Cardiac fibroblast (primary cell): ENCODE data around the gene FAM236C.
"Not testable (repeated sequence)": the region's sequence is repeated elsewhere in the genome, so short reads cannot be mapped to it uniquely, and the experiment has no call there.

Experiments
- DNase-seq, 2 donors: peaks; one replicate each; pipeline versions ENCODE4 v3.0.0 to v3.0.0-alpha.2; 2010; ENCODE audit warnings: low read depth in 2 of 2
- H3K4me3 ChIP-seq, 2 donors: replicated peaks in 1 of 2; 1 replicate in 1 of 2; 2 replicates in 1 of 2; pipeline ENCODE4 v1.5.1; 2011; ENCODE audit warnings: low read depth in 2 of 2, low read length in 2 of 2, mild to moderate bottlenecking in 2 of 2, moderate library complexity in 1 of 2

Gene FAM236C

DNA sequence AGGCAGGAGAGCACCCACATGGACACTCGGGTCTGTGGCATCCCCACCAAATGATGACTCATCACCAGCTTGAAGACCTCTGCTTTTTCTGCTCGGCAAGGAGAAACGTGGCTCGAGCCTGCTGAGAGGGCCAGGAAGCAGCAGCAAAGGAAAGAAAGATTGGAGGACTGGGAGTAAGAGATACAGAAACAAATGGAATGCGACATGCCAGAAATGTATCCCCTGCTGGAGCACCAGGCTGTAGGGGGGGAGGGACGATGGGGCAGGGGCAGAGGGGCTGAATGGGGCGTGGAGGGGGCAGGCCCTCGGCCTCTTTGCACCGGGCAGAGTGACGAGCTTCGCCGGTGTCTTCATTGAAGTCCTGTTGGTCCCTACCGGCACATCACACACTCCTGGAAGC lies at the start of gene FAM236C:
Gene FAM236C, plus strand, starts transcription at position 301 of the 400 bp plus-strand sequence. CDS start 100 bp downstream, outside the sequence.
- not testable (repeated sequence) for DNase-seq, H3K4me3 ChIP-seq

DNA sequence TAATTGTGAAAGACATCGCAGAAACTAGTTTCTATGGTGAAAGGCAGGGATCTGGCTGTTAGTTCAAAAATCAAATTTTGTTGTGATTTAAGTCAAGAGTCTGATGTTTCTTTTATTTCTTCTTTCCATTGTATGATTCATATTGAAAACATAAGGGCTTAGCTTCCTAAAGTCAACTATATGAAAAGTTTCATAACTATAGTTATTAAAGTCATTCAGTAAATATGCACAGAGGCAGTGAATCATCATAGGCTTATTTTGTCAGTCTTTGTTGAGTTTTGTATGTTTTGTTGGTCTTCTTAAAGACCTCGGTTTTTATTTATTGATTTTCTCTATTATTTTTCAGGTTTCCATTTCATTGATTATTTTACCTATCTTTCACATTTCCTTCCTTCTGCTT lies 29.5 kb upstream of the FAM236C start:
- H3K4me3 ChIP-seq, DNase-seq: not testable (repeated sequence)

DNA sequence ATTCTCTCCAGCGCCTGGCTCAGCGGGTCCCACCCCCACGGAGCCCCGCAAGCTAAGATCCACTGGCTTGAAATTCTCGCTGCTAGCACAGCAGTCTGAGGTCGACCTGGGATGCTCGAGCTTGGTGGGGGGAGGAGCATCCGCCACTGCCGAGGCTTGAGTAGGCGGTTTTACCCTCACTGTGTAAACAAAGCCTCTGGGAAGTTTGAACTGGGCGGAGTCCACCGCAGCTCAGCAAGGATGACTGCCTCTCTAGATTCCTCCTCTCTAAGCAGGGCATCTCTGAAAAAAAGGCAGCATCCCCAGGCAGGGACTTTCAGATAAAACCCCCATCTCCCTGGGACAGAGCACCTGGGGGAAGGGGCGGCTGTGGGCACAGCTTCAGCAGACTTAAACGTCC lies 22.7 kb upstream of the FAM236C start:
- not testable (repeated sequence) for DNase-seq, H3K4me3 ChIP-seq

DNA sequence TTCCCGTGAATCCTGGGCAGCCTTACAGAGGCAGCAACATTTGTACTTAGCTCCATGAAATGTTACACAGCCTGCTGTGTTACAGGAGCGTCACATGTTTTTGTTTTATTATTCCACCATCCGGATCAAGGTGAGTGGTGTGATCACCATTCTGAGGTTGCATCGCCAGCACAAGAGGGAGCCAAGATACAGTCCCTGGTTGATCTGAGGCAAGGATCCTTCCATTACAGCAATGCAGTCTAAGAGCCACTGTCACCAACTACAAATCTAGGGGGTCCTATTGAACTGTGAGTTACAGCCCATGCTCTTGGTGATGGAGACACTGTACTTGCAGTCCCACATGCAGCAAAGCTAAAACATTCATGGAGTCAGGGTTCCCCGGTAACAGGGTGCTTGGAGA lies 3.7 kb downstream of the FAM236C start:
- DNase-seq = not testable (repeated sequence)

DNA sequence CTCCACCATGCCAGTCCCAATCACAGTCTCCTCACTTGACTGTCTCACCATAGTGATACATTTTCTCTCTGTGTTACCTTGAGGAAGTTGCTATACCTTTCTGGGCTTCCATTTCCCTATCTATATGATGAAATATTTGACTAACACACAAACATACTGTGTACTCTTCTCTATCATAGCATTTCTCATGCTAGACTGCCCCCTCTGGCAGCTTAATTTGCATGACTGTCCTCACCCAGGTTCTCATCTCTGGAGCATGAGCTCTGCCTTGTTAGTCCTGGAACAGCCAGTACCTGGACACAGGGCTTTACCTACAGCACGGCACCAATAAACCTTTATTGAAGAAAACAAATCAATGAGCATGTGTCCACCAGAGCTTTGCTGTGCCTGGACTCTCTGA lies 19.9 kb downstream of the FAM236C start:
- not testable (repeated sequence) for DNase-seq, H3K4me3 ChIP-seq

More for the DNA sequence above, 3.7 kb downstream of the FAM236C start:
- H3K4me3 ChIP-seq = not testable (repeated sequence)

DNA sequence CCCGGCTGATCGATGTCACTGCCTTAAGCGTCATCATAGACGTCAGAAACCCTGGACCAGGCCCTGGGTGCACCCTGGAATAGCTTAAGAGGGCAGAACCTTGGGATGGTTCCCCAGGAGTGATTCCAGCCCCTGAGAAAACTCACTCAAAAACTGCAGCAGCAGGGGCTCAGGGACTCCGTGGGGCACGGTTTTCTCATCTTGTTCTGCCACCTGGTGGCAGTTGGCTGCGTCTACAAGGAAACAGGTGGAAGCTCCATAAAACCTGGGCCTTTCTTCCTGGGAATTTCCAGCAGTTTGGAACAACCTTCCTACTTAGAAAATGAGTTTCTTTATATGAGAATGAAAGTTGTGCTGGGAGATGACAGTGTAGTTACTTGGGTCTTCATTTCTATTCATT lies 24.0 kb downstream of the FAM236C start:
- not testable (repeated sequence) for H3K4me3 ChIP-seq, DNase-seq

DNA sequence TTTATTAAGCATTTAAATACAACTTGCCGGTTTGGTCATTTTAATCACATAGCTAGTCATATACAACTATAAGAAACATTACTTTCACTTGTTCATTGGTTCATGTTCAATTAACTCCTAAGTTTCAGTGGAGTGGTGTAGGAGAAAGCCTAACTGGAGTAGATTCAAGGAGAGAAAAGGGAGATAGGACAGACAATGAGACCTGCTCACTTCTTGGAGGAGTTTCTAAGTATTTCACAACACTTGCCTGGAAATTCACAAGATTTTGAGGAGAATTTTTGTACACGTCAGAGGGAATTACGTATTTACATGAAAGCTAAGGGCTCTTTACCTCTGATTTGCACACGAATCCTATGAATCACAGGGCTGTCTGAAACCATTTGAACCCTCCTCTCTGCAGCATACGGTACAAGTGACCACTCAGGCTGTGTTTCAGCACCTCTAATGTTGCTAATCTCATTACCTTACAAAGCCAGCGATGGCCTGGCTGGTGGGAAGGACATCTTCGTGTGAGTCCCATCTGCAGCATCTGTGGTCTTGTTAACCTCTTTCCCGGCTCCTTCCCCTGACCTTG lies 24.6 kb downstream of the FAM236C start:
- DNase-seq, H3K4me3 ChIP-seq: not testable (repeated sequence)

DNA sequence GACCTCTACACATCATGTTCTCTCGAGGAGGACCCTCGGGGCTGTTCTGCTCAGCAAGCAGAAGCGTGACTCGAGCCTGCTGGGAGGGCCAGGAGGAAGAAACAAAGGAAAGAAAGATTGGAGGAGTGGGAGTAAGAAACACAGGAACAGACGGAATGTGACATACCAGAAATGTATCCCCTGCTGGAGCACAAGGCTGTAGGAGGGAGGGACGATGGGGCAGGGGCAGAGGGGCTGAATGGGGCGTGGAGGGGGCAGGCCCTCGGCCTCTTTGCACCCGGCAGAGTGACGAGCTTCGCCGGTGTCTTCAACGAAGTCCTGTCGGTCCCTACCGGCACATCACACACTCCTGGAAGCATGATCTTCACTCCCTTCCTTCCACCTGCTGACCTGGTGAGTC lies 25.5 kb downstream of the FAM236C start, which contains the start of gene FAM236A:
Gene FAM236A, plus strand, starts transcription at position 301 of the 400 bp plus-strand sequence. Its CDS starts 57 bp downstream, at position 358.
- not testable (repeated sequence) for DNase-seq, H3K4me3 ChIP-seq

DNA sequence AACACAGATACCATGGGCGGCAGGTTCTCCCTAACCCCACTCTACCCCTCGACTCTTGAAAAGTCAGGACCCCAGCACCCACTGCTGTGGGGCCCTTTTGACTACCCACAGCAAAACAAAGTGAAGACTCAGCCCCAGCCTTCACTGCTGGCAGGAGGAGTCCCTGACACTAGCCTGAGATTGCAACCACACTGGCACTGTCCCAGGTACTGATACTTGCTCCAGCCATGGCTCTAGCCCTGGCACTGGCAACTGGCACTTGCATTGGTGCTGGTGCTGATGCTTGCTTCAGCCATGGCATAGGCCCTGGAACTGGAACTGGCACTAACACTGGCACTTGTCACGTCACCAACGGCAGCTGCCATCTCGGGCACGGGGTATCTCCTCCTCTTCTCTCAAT lies 29.9 kb downstream of the FAM236C start:
- not testable (repeated sequence) for H3K4me3 ChIP-seq, DNase-seq

DNA sequence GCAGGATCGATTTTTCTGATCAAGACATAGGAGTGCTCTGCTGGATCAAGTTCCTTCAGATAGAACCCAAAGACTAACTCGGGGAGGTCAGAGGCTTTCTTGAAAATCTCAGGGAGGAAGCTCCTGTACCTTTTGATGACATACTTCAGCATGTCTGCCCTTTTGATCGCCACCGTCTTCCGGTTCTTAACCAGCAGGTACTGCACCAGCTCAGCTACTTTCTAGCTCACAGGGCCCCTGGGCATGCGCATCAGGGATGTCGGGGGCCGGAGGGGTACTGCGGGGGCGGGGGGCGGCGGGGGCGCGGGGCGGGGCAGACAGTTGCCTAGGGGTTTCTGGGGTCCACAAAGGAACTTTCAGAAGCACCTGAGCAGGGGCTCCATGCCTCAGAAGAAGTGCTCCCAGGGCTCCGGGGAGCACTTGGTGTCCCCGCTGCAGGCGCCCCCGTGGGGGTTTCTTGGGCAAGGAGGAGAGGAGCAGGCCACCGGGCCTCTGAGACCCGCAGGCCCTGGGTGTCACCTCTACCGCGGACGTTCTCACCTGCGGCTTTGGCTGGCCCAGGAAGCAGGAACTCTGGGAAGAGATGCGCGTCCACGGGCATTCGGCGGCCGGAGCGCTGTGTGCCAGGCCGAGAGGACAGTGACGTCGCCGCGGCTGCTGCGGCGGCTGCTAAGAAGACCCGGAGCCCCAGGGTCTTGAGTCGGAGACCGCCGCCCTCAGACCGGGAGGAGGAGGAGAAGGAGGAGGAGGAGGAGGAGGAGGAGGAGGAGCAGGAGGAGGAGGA lies 30.8 kb downstream of the FAM236C start:
- DNase-seq, H3K4me3 ChIP-seq: not testable (repeated sequence)

DNA sequence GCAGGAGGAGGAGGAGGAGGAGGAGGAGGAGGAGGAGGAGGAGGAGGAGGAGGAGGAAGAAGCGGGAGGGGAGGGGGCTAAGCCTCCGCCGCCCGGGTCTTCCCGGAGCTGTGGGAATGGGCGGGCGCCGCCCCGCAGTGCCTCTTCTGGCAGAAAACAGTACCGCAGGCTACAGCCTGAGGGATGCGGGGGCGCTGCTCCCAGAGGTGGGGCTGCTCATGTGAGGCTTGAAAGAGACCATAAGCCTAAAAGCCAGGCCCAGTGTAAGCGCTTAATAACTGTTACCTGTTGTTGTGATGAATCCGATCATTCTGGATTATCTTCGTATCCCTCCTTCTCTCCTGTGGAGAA lies 31.4 kb downstream of the FAM236C start, which contains the start of gene DMRTC1:
Gene DMRTC1, minus strand, starts transcription at position 19 of the 351 bp plus-strand sequence. CDS start 68,143 bp downstream, outside the sequence.
- not testable (repeated sequence) for H3K4me3 ChIP-seq, DNase-seq

DNA sequence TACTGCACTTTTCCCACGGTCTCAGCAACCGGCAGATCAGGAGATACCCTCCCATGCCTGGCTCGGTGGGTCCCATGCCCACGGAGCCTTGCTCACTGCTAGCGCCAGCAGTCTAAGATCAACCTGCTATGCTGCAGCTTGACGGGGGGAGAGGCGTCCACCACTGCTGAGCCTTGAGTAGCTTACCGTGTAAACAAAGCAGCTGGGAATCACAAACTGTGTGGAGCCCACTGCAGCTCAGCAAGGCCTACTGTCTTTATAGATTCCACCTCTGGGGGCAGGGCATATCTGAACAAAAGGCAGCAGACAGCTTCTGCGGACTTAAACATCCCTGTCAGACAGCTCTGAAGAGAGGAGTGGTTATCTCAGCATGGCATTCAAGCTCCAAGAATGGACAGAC lies 47.6 kb downstream of the FAM236C start:
- DNase-seq, H3K4me3 ChIP-seq: not testable (repeated sequence)
